ENCODE results near the gene TMPRSS4. TPM values are rescaled to one million over a fixed set of nuclear protein-coding genes. Genes with fewer than 3 reads are reported as not detected.

Gene TMPRSS4
- total and polyA plus RNA-seq, 2 experiments from 2014 or later: 0.10 to 0.58 TPM

DNA sequence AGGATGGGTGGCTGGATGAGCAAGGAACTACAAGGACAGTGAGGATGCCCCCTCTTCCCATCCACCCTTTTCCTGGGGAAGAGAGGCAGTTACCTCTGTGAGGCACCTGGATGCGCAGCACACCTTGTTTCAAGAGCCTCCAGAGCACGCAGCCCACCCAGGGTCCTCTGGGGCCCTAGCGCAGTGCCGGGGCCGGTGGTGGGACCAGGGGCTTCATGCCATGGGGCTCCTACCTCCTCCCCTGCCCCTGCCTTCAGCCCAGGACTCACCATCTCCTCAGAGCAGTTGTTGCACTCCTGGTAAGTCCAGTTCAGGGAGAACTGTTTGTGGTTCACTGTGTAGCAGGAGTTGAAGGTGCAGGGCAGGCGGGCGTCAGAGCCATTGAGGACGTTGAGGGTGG lies 91.4 kb downstream of the TMPRSS4 start:
- Histone ChIP-seq H3K4me2 (no peak overlapping the region), H2AFZ (no peak overlapping the region), H3K4me3 (no peak overlapping the region), H3F3A (replicated peaks; ENCODE audit: low read depth) (no peaks in the 10 kb centered on the region), H3K9me2 (ENCODE audit: insufficient read depth) (no peaks in the 10 kb centered on the region), H3K4me1 (ENCODE audit: insufficient read depth) (peaks cover 13% of the 10 kb centered on the region), H3K79me2 (replicated peaks; ENCODE audit: insufficient read depth) (no peaks in the 10 kb centered on the region), H3K27me3 (ENCODE audit: insufficient read depth) (peaks cover 58% of the 10 kb centered on the region), H4K20me1 (replicated peaks; ENCODE audit: insufficient read depth) (no peaks in the 10 kb centered on the region; the same call in 1 of the 2 replicates), H3K36me3 (ENCODE audit: insufficient read depth) (no peaks in the 10 kb centered on the region), H3K27ac (ENCODE audit: low read depth) (no peak overlapping the region)
- peaks cover 27% of the 10 kb centered on the region for H3K4me1 Mint-ChIP-seq
- peaks cover 27% of the 10 kb centered on the region for H3K27me3 Mint-ChIP-seq (ENCODE audit: insufficient read depth, low read depth, poor library complexity)
- H3K36me3 Mint-ChIP-seq (ENCODE audit: low read depth): no peaks in the 10 kb centered on the region
- H3K27ac Mint-ChIP-seq: no peak overlapping the region
- TF ChIP-seq STAT1 (IDR thresholded peaks at IDR 0.05; ENCODE audit: unreplicated experiment): no peak
- DNase-seq (ENCODE audit: low spot score) (no peak), ATAC-seq (no peak)
- H3K9me3 Mint-ChIP-seq: no peaks in the 10 kb centered on the region
- no peak overlapping the region for H3K4me3 Mint-ChIP-seq

GRCh38 chr11:118168751-118169150 lies 91.9 kb downstream of the TMPRSS4 start:
- Mint-ChIP-seq H3K27me3 (ENCODE audit: insufficient read depth, low read depth, poor library complexity) (peaks cover 28% of the 10 kb centered on the region), H3K4me3 (no peak overlapping the region), H3K4me1 (peaks cover 25% of the 10 kb centered on the region), H3K9me3 (no peaks in the 10 kb centered on the region), H3K27ac (no peak overlapping the region), H3K36me3 (ENCODE audit: low read depth) (no peaks in the 10 kb centered on the region)
- Histone ChIP-seq H3F3A (replicated peaks; ENCODE audit: low read depth) (no peaks in the 10 kb centered on the region), H4K20me1 (replicated peaks; ENCODE audit: insufficient read depth) (no peaks in the 10 kb centered on the region; the same call in 1 of the 2 replicates), H3K27me3 (ENCODE audit: insufficient read depth) (peaks cover 63% of the 10 kb centered on the region), H3K27ac (ENCODE audit: low read depth) (no peak overlapping the region), H3K4me1 (ENCODE audit: insufficient read depth) (peaks cover 13% of the 10 kb centered on the region), H2AFZ (no peak overlapping the region), H3K9me2 (ENCODE audit: insufficient read depth) (no peaks in the 10 kb centered on the region), H3K36me3 (ENCODE audit: insufficient read depth) (no peaks in the 10 kb centered on the region), H3K4me3 (no peak overlapping the region), H3K4me2 (no peak overlapping the region), H3K79me2 (replicated peaks; ENCODE audit: insufficient read depth) (no peaks in the 10 kb centered on the region)
- ATAC-seq (no peak), DNase-seq (ENCODE audit: low spot score) (no peak)
- TF ChIP-seq EZH2phosphoT487 (IDR thresholded peaks at IDR 0.05; ENCODE audit: unreplicated experiment): no peak
- no peak for TF ChIP-seq STAT1 (IDR thresholded peaks at IDR 0.05; ENCODE audit: unreplicated experiment)
- TF ChIP-seq POLR2AphosphoS5 (IDR thresholded peaks at IDR 0.05; ENCODE audit: low read depth): no peak
- no peak for TF ChIP-seq NANOG (IDR thresholded peaks at IDR 0.05; ENCODE audit: borderline replicate concordance)
- TF ChIP-seq EZH2 (IDR thresholded peaks at IDR 0.05; ENCODE audit: low read depth, unreplicated experiment): no peak
- TF ChIP-seq, protein P1, sequence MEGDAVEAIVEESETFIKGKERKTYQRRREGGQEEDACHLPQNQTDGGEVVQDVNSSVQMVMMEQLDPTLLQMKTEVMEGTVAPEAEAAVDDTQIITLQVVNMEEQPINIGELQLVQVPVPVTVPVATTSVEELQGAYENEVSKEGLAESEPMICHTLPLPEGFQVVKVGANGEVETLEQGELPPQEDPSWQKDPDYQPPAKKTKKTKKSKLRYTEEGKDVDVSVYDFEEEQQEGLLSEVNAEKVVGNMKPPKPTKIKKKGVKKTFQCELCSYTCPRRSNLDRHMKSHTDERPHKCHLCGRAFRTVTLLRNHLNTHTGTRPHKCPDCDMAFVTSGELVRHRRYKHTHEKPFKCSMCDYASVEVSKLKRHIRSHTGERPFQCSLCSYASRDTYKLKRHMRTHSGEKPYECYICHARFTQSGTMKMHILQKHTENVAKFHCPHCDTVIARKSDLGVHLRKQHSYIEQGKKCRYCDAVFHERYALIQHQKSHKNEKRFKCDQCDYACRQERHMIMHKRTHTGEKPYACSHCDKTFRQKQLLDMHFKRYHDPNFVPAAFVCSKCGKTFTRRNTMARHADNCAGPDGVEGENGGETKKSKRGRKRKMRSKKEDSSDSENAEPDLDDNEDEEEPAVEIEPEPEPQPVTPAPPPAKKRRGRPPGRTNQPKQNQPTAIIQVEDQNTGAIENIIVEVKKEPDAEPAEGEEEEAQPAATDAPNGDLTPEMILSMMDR (conservative IDR thresholded peaks at IDR 0.05; ENCODE audit: low read depth in 2 of 2): no peak
- no peak for TF ChIP-seq ZNF114 (CRISPR knock-in tag; IDR thresholded peaks at IDR 0.05)
- no peak for TF ChIP-seq CREB1 (CRISPR knock-in tag; IDR thresholded peaks at IDR 0.05; ENCODE audit: low read depth)
- TF ChIP-seq JUNB (IDR thresholded peaks at IDR 0.05; ENCODE audit: unreplicated experiment): no peak
- TF ChIP-seq REST (IDR thresholded peaks at IDR 0.05; ENCODE audit: unreplicated experiment): no peak
- TF ChIP-seq ZNF462 (CRISPR knock-in tag; IDR thresholded peaks at IDR 0.05): no peak
